HEK293T (cell line): ENCODE data around the gene C1QB.

Experiments
- CTCF ChIA-PET: fragments of 350-600 bp; formaldehyde crosslinking; extraction: SDS; loops from one replicate; lab custom pipeline; 2021; ENCODE audit warnings: antibody characterized with exemption, inconsistent platforms; lab: Yijun Ruan, JAX
- POLR2A ChIA-PET: fragments of 350-600 bp; formaldehyde crosslinking; extraction: SDS; loops from one replicate; lab custom pipeline; 2020; ENCODE audit warnings: antibody characterized with exemption, inconsistent platforms; lab: Yijun Ruan, JAX
- DNase-seq: peaks from one replicate; pipeline ENCODE4 v3.0.0; 2012; ENCODE audit warnings: mixed read lengths; ENCODE audit errors: extremely low spot score
- ARNT ChIP-seq: fragments of 450-650 bp; IDR thresholded peaks from 2 replicates; pipeline ENCODE4 v1.6.1; 2017; ENCODE audit warnings: mild to moderate bottlenecking
- BHLHE40 ChIP-seq: fragments of 450-650 bp; IDR thresholded peaks from 2 replicates; pipeline ENCODE4 v1.6.1; 2016; ENCODE audit warnings: mild to moderate bottlenecking, moderate library complexity, borderline replicate concordance
- CTBP1 ChIP-seq: fragments of 450-650 bp; IDR thresholded peaks from 2 replicates; pipeline ENCODE4 v1.6.1; 2016; ENCODE audit warnings: borderline replicate concordance
- ELF4 ChIP-seq: fragments of 450-650 bp; IDR thresholded peaks from 2 replicates; pipeline ENCODE4 v1.6.1; 2017; ENCODE audit warnings: antibody characterized with exemption
- FOXA1 ChIP-seq: fragments of 450-650 bp; IDR thresholded peaks from 2 replicates; pipeline ENCODE4 v1.6.1; 2016; ENCODE audit warnings: mild to moderate bottlenecking
- FOXK2 ChIP-seq: fragments of 450-650 bp; IDR thresholded peaks from 2 replicates; pipeline ENCODE4 v1.6.1; 2016; ENCODE audit warnings: mild to moderate bottlenecking
- FOXM1 ChIP-seq: fragments of 450-650 bp; IDR thresholded peaks from 2 replicates; pipeline ENCODE4 v1.6.1; 2017; ENCODE audit warnings: mild to moderate bottlenecking, borderline replicate concordance
- HDGF ChIP-seq: fragments of 450-650 bp; IDR thresholded peaks from 2 replicates; pipeline ENCODE4 v1.6.1; 2017; ENCODE audit warnings: antibody characterized with exemption, borderline replicate concordance
- L3MBTL2 ChIP-seq: fragments of 450-650 bp; conservative IDR thresholded peaks from 2 replicates; pipeline ENCODE4 v1.6.1; 2016; ENCODE audit warnings: mild to moderate bottlenecking
- LEF1 ChIP-seq: fragments of 450-650 bp; IDR thresholded peaks from 2 replicates; pipeline ENCODE4 v1.6.1; 2017; ENCODE audit warnings: mild to moderate bottlenecking, borderline replicate concordance
- NFRKB ChIP-seq: fragments of 450-650 bp; IDR thresholded peaks from 2 replicates; pipeline ENCODE4 v1.6.1; 2016; ENCODE audit warnings: mild to moderate bottlenecking, moderate library complexity
- PKNOX1 ChIP-seq: fragments of 450-650 bp; IDR thresholded peaks from 2 replicates; pipeline ENCODE4 v1.6.1; 2016
- SP1 ChIP-seq: fragments of 450-650 bp; IDR thresholded peaks from 2 replicates; pipeline ENCODE4 v1.6.1; 2017
- SUZ12 ChIP-seq: fragments of 450-650 bp; IDR thresholded peaks from 2 replicates; pipeline ENCODE4 v1.6.1; 2016; ENCODE audit warnings: mild to moderate bottlenecking
- TARDBP ChIP-seq: fragments of 450-650 bp; IDR thresholded peaks from 2 replicates; pipeline ENCODE4 v1.6.1; 2016
- ZNF384 ChIP-seq: fragments of 450-650 bp; IDR thresholded peaks from 2 replicates; pipeline ENCODE4 v1.6.1; 2016

The C1QB gene

GRCh38 chr1:22652881-22653316 lies at the start of gene C1QB:
TSS of gene C1QB (plus strand) at chr1:22653236. CDS start at chr1:22659463, 6,227 bp downstream.
- DNase-seq = no peak
- TF ChIP-seq NFRKB (no peak), BHLHE40 (no peak), PKNOX1 (no peak), ARNT (no peak), LEF1 (no peak), FOXK2 (no peak), ZNF384 (no peak), SUZ12 (no peak), TARDBP (no peak), SP1 (no peak), CTBP1 (no peak), FOXM1 (no peak), FOXA1 (no peak), ELF4 (no peak), L3MBTL2 (no peak), HDGF (no peak)
- ChIA-PET POLR2A (no interaction called here), CTCF (no interaction called here)

GRCh38 chr1:22606161-22606560 lies 46.9 kb upstream of the C1QB start:
- ChIA-PET CTCF (interaction anchor here (1.0 kb wide), 1 partner anchor 36 kb away, joined by 3 read pairs; no protein-coding TSS in a partner anchor), POLR2A (no interaction called here)
- no peak for DNase-seq
- TF ChIP-seq HDGF (no peak), SUZ12 (no peak), TARDBP (no peak), ARNT (no peak), NFRKB (no peak), ZNF384 (no peak), SP1 (no peak), LEF1 (no peak), CTBP1 (no peak), ELF4 (no peak), FOXA1 (no peak), BHLHE40 (no peak), FOXK2 (no peak), PKNOX1 (no peak), L3MBTL2 (no peak), FOXM1 (no peak)

- DNase-seq = peak; percentile 44
- TF ChIP-seq SUZ12 = no peak
- TF ChIP-seq FOXA1 = no peak
- TF ChIP-seq L3MBTL2 = no peak
- TF ChIP-seq HDGF = no peak
- POLR2A ChIA-PET = interaction anchor here (0.6 kb wide), 1 partner anchor 12 kb away, joined by 3 read pairs; no protein-coding TSS in a partner anchor
- CTCF ChIA-PET = interaction anchor here (1.0 kb wide), 1 partner anchor 35 kb away, joined by 3 read pairs; no protein-coding TSS in a partner anchor
Measured at GRCh38 chr1:22607154-22607553, 45.9 kb upstream of the C1QB start.

- no peak for DNase-seq
- ChIA-PET POLR2A (no interaction called here), CTCF (no interaction called here)
- TF ChIP-seq BHLHE40 (no peak), TARDBP (no peak), NFRKB (no peak), SUZ12 (no peak), ARNT (no peak)
Measured at GRCh38 chr1:22608361-22608760, 44.7 kb upstream of the C1QB start.

- DNase-seq = no peak
- CTCF ChIA-PET = no interaction called here
- POLR2A ChIA-PET = no interaction called here
- TF ChIP-seq SP1 (no peak), SUZ12 (no peak), HDGF (no peak), LEF1 (no peak), ELF4 (no peak)
Measured at GRCh38 chr1:22609291-22609690, 43.7 kb upstream of the C1QB start.

GRCh38 chr1:22611530-22611947 lies 41.5 kb upstream of the C1QB start:
- CTCF ChIA-PET = interaction anchor here (0.6 kb wide), 1 partner anchor 10 kb away, joined by 3 read pairs; no protein-coding TSS in a partner anchor
- POLR2A ChIA-PET = no interaction called here
- DNase-seq = peak; percentile 68
- TF ChIP-seq HDGF = no peak
- TF ChIP-seq BHLHE40 = no peak
- TF ChIP-seq SUZ12 = no peak
- TF ChIP-seq ARNT = no peak

GRCh38 chr1:22612671-22613571 lies 40.1 kb upstream of the C1QB start:
- POLR2A ChIA-PET = no interaction called here

More at GRCh38 chr1:22612671-22613571, 40.1 kb upstream of the C1QB start:
- DNase-seq = no peak
- TF ChIP-seq FOXA1 (no peak), PKNOX1 (no peak), FOXK2 (no peak), FOXM1 (no peak), ZNF384 (no peak), ELF4 (no peak), SP1 (no peak), BHLHE40 (no peak), LEF1 (no peak), ARNT (no peak), NFRKB (no peak)
- CTCF ChIA-PET = no interaction called here
